Type B pancreatic cell (in vitro differentiated cells): ENCODE results near the gene DENND4A. TPM values are rescaled to one million over a fixed set of nuclear protein-coding genes. Genes with fewer than 3 reads are reported as not detected.

Experiments
- DNase-seq: peaks from one replicate; pipeline ENCODE4 v3.0.0; 2021; ENCODE audit warnings: mixed read lengths; ENCODE audit not compliant: unreplicated experiment; ENCODE audit errors: extremely low spot score
- H3K27ac Mint-ChIP-seq: 2 replicates; pipeline ENCODE4 v1.8.0; 2021; ENCODE audit warnings: mild to moderate bottlenecking, mixed read lengths
- H3K27me3 Mint-ChIP-seq: 2 replicates; pipeline ENCODE4 v1.8.0; 2021; ENCODE audit warnings: mixed read lengths
- H3K36me3 Mint-ChIP-seq: 2 replicates; pipeline ENCODE4 v1.8.0; 2021; ENCODE audit warnings: mixed read lengths
- H3K4me1 Mint-ChIP-seq: one replicate; pipeline ENCODE4 v1.8.0; 2021; ENCODE audit warnings: mixed read lengths; ENCODE audit not compliant: unreplicated experiment
- H3K4me3 Mint-ChIP-seq: 2 replicates; pipeline ENCODE4 v1.8.0; 2021; ENCODE audit warnings: mild to moderate bottlenecking, mixed read lengths
- H3K9me3 Mint-ChIP-seq: 2 replicates; pipeline ENCODE4 v1.8.0; 2021; ENCODE audit warnings: mixed read lengths
- CTCF ChIP-seq: fragments of 200-600 bp; sonication (generic); conservative IDR thresholded peaks from 2 replicates; pipeline ENCODE4 v1.5.0; 2021; ENCODE audit warnings: antibody characterized with exemption, mild to moderate bottlenecking
- total RNA-seq: library from RNA; stranded (reverse); gene quantifications from 2 replicates; pipeline ENCODE4 v1.2.1, GENCODE V29; 2021; ENCODE audit warnings: low replicate concordance

DENND4A gene
- total RNA-seq, 1 donor from 2014 or later = 13.4 TPM

- DNase-seq = no peak
- Mint-ChIP-seq H3K4me1 (no peaks in the 10 kb centered on the region), H3K36me3 (no peaks in the 10 kb centered on the region), H3K27ac (no peak overlapping the region), H3K9me3 (no peaks in the 10 kb centered on the region), H3K4me3 (no peak overlapping the region), H3K27me3 (no peaks in the 10 kb centered on the region)
- TF ChIP-seq CTCF = no peak
Observed at GRCh38 chr15:65765106-65765505, 27.0 kb downstream of the DENND4A start.

GRCh38 chr15:65762914-65763787 is 28.9 kb downstream of the DENND4A start:
- H3K36me3 Mint-ChIP-seq = no peaks in the 10 kb centered on the region
- no peak overlapping the region for H3K4me3 Mint-ChIP-seq
- DNase-seq = no peak
- H3K9me3 Mint-ChIP-seq = no peaks in the 10 kb centered on the region
- TF ChIP-seq CTCF = no peak
- no peak overlapping the region for H3K27ac Mint-ChIP-seq
- H3K4me1 Mint-ChIP-seq = no peaks in the 10 kb centered on the region
- H3K27me3 Mint-ChIP-seq = no peaks in the 10 kb centered on the region

- H3K36me3 Mint-ChIP-seq = no peaks in the 10 kb centered on the region
- H3K27ac Mint-ChIP-seq = no peak overlapping the region
- DNase-seq = no peak
- H3K9me3 Mint-ChIP-seq = no peaks in the 10 kb centered on the region
- H3K4me3 Mint-ChIP-seq = no peak overlapping the region
- no peaks in the 10 kb centered on the region for H3K27me3 Mint-ChIP-seq
- no peak for TF ChIP-seq CTCF
- no peaks in the 10 kb centered on the region for H3K4me1 Mint-ChIP-seq
Observed at GRCh38 chr15:65762399-65762798, 29.7 kb downstream of the DENND4A start.

- Mint-ChIP-seq H3K4me1 (no peaks in the 10 kb centered on the region), H3K27ac (no peak overlapping the region), H3K9me3 (no peaks in the 10 kb centered on the region), H3K4me3 (no peak overlapping the region), H3K27me3 (no peaks in the 10 kb centered on the region), H3K36me3 (no peaks in the 10 kb centered on the region)
- no peak for TF ChIP-seq CTCF
- no peak for DNase-seq
Observed at GRCh38 chr15:65761210-65761926, 30.7 kb downstream of the DENND4A start.

- Mint-ChIP-seq H3K4me1 (no peaks in the 10 kb centered on the region), H3K9me3 (no peaks in the 10 kb centered on the region)
Observed at GRCh38 chr15:65759441-65759840, 32.7 kb downstream of the DENND4A start.

More at GRCh38 chr15:65759441-65759840, 32.7 kb downstream of the DENND4A start:
- no peak for DNase-seq
- no peak overlapping the region for H3K4me3 Mint-ChIP-seq
- TF ChIP-seq CTCF = no peak
- H3K27me3 Mint-ChIP-seq = no peaks in the 10 kb centered on the region
- no peaks in the 10 kb centered on the region for H3K36me3 Mint-ChIP-seq
- H3K27ac Mint-ChIP-seq = no peak overlapping the region
